GM12878 (cell line): ENCODE measurements around the gene FAHD1. TPM values are rescaled to one million over a fixed set of nuclear protein-coding genes. Genes with fewer than 3 reads are reported as not detected.

Experiments used
- BHLHE40 ChIP-seq, 2 experiments: fragments of 450-650 bp in 1 of 2; IDR thresholded peaks; 2 replicates each; pipeline ENCODE4 v1.6.1; 2011 to 2017; ENCODE audit warnings: low read depth in 2 of 2, borderline replicate concordance in 1 of 2, improper control_type of control experiment in 1 of 2, low read length in 1 of 2, mild to moderate bottlenecking in 1 of 2
- EP300 ChIP-seq, 2 experiments: fragments of 150-350 bp in 1 of 2; IDR thresholded peaks; 2 replicates each; pipeline ENCODE4 v1.6.1; 2011 to 2012; ENCODE audit warnings: low read depth in 2 of 2, low read length in 2 of 2, borderline replicate concordance in 1 of 2, improper control_type of control experiment in 1 of 2, inconsistent platforms in 1 of 2; ENCODE audit not compliant: control insufficient read depth in 1 of 2
- GATAD2B ChIP-seq: fragments of 450-650 bp; conservative IDR thresholded peaks from 2 replicates; pipeline ENCODE4 v1.6.1; 2017; ENCODE audit warnings: low read depth, mild to moderate bottlenecking, moderate library complexity
- MYB ChIP-seq: fragments of 150-350 bp; IDR thresholded peaks from 2 replicates; pipeline ENCODE4 v1.6.1; 2014; ENCODE audit warnings: mild to moderate bottlenecking, low read depth, low read length, borderline replicate concordance
- NR2C1 ChIP-seq: fragments of 450-650 bp; IDR thresholded peaks from 2 replicates; pipeline ENCODE4 v1.6.1; 2017; ENCODE audit warnings: antibody characterized with exemption, mild to moderate bottlenecking, moderate library complexity
- NRF1 ChIP-seq: conservative IDR thresholded peaks from 2 replicates; pipeline ENCODE4 v1.6.1; 2011; ENCODE audit warnings: mild to moderate bottlenecking, low read depth, low read length, improper control_type of control experiment
- SIN3A ChIP-seq: IDR thresholded peaks from 2 replicates; pipeline ENCODE4 v1.6.1; 2012; ENCODE audit warnings: low read depth, low read length, improper control_type of control experiment
- SRF ChIP-seq, 2 experiments: IDR thresholded peaks; 2 replicates each; pipeline ENCODE4 v1.6.1; 2011; ENCODE audit warnings: low read depth in 2 of 2, low read length in 2 of 2, mild to moderate bottlenecking in 1 of 2, moderate library complexity in 1 of 2
- TCF7 ChIP-seq: IDR thresholded peaks from 2 replicates; pipeline ENCODE4 v1.6.1; 2014; ENCODE audit warnings: antibody characterized with exemption, borderline replicate concordance
- polyA plus RNA-seq, 11 experiments: library from polyadenylated mRNA; depleted of rRNA in 4 of 11; unstranded in 6 of 11; stranded (reverse) in 5 of 11; fragments of >200 nt; fragmentation: Nextera tagmentation in 4 of 11; fragmentation: Illumina TruSeq in 1 of 11; extraction: Ambion mirVana in 4 of 11; extraction: Trizol in 1 of 11; gene quantifications; 1 replicate in 1 of 11; 2 replicates in 10 of 11; pipeline versions ENCODE4 v1.2.1 to v1.2.3, GENCODE V29; 2011 to 2016; ENCODE audit warnings: inconsistent platforms in 2 of 11, missing spikeins in 2 of 11, low read depth in 1 of 11
- total RNA-seq, 4 experiments: library from RNA; depleted of rRNA in 3 of 4; stranded (reverse); fragments of >200 nt in 3 of 4; fragmentation: Illumina TruSeq in 1 of 4; extraction: Trizol in 1 of 4; gene quantifications; 2 replicates each; pipeline versions ENCODE4 v1.2.1 to v1.2.3, GENCODE V29; 2013 to 2021
- TF ChIP-seq, protein P1 (sequence below): fragments of 450-650 bp; IDR thresholded peaks from 2 replicates; pipeline ENCODE4 v1.6.1; 2018; ENCODE audit warnings: mild to moderate bottlenecking, low read depth, moderate library complexity; ENCODE audit not compliant: partially characterized antibody
- TF ChIP-seq, protein P2 (sequence below): fragments of 150-350 bp; IDR thresholded peaks from 2 replicates; pipeline ENCODE4 v1.6.1; 2016; ENCODE audit warnings: low read depth, low read length
- TF ChIP-seq, protein P3 (sequence below): fragments of 450-650 bp; formaldehyde crosslinking; IDR thresholded peaks from 2 replicates; pipeline ENCODE4 v1.4.0; 2020; ENCODE audit warnings: mild to moderate bottlenecking, moderate library complexity
- TF ChIP-seq, protein P4 (sequence below): IDR thresholded peaks from 2 replicates; pipeline ENCODE4 v1.6.1; 2011; ENCODE audit warnings: mild to moderate bottlenecking, low read depth, low read length, moderate library complexity; ENCODE audit not compliant: insufficient replicate concordance

The FAHD1 gene
- total and polyA plus RNA-seq, 10 of the 15 experiments (the other 5 are each of a cell fraction or from before 2014, with no cell fraction given): 4.3 to 43.0 (median 18.8) TPM

DNA sequence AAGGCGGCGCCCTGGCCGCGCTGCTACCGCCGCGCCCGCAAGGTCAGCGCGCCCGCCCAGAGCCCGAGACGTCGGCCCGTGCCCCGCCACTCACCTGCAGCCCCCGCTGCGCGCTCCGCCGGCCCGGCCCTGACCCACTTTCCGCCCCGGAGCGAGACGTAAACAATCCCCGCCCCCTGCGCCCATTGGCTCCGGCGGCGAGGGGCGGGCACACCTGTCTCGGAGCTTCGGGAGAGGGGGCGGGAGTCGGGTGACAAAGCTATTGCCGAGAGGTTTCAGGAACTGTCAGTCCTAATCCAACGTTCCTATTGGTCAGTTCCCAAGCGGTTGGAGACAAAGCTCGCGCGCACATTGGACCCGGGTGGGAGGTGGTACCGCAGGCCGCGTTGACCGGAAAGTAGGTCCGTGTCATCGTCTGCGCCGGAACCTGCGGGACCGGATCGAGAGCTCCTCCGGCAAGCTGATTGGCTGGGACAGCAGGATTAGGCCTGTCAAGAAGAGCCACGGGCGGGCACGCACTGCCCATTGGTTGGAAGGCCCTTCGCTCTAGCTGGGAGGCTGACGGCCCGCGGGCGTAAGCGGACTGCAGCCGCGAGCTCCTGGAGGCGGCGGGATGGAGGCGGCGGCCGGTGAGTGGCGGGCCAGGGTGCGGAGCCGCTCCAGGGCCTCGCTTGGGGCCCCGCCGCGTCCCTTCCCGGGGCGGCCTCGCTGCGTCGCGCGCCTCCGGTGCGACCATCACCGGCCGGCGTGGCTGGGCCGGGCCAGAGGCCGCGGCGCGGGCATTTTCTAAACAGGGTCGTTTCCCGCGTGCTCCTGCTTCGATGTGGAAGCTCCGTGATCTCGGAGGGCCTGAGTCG lies 44.4 kb upstream of the FAHD1 start, which contains the start of the genes NUBP2 and SPSB3 (continued):
- TF ChIP-seq, protein P1, sequence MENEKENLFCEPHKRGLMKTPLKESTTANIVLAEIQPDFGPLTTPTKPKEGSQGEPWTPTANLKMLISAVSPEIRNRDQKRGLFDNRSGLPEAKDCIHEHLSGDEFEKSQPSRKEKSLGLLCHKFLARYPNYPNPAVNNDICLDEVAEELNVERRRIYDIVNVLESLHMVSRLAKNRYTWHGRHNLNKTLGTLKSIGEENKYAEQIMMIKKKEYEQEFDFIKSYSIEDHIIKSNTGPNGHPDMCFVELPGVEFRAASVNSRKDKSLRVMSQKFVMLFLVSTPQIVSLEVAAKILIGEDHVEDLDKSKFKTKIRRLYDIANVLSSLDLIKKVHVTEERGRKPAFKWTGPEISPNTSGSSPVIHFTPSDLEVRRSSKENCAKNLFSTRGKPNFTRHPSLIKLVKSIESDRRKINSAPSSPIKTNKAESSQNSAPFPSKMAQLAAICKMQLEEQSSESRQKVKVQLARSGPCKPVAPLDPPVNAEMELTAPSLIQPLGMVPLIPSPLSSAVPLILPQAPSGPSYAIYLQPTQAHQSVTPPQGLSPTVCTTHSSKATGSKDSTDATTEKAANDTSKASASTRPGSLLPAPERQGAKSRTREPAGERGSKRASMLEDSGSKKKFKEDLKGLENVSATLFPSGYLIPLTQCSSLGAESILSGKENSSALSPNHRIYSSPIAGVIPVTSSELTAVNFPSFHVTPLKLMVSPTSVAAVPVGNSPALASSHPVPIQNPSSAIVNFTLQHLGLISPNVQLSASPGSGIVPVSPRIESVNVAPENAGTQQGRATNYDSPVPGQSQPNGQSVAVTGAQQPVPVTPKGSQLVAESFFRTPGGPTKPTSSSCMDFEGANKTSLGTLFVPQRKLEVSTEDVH: peak; percentile 81
- peak in 1 of 2 experiments; percentile 63; a peak in 1 of 4 replicates for TF ChIP-seq SRF (IDR thresholded peaks at IDR 0.05; ENCODE audit: low read depth in 2 of 2, low read length in 2 of 2)
- TF ChIP-seq BHLHE40 (IDR thresholded peaks at IDR 0.05; ENCODE audit: borderline replicate concordance in 1 of 2, low read depth in 2 of 2, low read length in 1 of 2): peak; percentile 23 to 81; a peak in 2 of 4 replicates
- TF ChIP-seq NR2C1: peak; percentile 29; the same call in 1 of the 2 replicates
- TF ChIP-seq, protein P2, sequence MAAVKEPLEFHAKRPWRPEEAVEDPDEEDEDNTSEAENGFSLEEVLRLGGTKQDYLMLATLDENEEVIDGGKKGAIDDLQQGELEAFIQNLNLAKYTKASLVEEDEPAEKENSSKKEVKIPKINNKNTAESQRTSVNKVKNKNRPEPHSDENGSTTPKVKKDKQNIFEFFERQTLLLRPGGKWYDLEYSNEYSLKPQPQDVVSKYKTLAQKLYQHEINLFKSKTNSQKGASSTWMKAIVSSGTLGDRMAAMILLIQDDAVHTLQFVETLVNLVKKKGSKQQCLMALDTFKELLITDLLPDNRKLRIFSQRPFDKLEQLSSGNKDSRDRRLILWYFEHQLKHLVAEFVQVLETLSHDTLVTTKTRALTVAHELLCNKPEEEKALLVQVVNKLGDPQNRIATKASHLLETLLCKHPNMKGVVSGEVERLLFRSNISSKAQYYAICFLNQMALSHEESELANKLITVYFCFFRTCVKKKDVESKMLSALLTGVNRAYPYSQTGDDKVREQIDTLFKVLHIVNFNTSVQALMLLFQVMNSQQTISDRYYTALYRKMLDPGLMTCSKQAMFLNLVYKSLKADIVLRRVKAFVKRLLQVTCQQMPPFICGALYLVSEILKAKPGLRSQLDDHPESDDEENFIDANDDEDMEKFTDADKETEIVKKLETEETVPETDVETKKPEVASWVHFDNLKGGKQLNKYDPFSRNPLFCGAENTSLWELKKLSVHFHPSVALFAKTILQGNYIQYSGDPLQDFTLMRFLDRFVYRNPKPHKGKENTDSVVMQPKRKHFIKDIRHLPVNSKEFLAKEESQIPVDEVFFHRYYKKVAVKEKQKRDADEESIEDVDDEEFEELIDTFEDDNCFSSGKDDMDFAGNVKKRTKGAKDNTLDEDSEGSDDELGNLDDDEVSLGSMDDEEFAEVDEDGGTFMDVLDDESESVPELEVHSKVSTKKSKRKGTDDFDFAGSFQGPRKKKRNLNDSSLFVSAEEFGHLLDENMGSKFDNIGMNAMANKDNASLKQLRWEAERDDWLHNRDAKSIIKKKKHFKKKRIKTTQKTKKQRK: peak; percentile 94
- TF ChIP-seq NRF1: no peak
- TF ChIP-seq, protein P3, sequence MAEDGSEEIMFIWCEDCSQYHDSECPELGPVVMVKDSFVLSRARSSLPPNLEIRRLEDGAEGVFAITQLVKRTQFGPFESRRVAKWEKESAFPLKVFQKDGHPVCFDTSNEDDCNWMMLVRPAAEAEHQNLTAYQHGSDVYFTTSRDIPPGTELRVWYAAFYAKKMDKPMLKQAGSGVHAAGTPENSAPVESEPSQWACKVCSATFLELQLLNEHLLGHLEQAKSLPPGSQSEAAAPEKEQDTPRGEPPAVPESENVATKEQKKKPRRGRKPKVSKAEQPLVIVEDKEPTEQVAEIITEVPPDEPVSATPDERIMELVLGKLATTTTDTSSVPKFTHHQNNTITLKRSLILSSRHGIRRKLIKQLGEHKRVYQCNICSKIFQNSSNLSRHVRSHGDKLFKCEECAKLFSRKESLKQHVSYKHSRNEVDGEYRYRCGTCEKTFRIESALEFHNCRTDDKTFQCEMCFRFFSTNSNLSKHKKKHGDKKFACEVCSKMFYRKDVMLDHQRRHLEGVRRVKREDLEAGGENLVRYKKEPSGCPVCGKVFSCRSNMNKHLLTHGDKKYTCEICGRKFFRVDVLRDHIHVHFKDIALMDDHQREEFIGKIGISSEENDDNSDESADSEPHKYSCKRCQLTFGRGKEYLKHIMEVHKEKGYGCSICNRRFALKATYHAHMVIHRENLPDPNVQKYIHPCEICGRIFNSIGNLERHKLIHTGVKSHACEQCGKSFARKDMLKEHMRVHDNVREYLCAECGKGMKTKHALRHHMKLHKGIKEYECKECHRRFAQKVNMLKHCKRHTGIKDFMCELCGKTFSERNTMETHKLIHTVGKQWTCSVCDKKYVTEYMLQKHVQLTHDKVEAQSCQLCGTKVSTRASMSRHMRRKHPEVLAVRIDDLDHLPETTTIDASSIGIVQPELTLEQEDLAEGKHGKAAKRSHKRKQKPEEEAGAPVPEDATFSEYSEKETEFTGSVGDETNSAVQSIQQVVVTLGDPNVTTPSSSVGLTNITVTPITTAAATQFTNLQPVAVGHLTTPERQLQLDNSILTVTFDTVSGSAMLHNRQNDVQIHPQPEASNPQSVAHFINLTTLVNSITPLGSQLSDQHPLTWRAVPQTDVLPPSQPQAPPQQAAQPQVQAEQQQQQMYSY: no peak
- TF ChIP-seq, protein P4, sequence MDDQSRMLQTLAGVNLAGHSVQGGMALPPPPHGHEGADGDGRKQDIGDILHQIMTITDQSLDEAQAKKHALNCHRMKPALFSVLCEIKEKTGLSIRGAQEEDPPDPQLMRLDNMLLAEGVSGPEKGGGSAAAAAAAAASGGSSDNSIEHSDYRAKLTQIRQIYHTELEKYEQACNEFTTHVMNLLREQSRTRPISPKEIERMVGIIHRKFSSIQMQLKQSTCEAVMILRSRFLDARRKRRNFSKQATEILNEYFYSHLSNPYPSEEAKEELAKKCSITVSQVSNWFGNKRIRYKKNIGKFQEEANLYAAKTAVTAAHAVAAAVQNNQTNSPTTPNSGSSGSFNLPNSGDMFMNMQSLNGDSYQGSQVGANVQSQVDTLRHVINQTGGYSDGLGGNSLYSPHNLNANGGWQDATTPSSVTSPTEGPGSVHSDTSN: peak; percentile 96
- no peak; the same call in 1 of the 2 replicates for TF ChIP-seq SIN3A
- no peak for TF ChIP-seq MYB
- TF ChIP-seq TCF7: no peak
- TF ChIP-seq GATAD2B: peak; percentile 88
- no peak for TF ChIP-seq EP300 (IDR thresholded peaks at IDR 0.05; ENCODE audit: borderline replicate concordance in 1 of 2, control insufficient read depth in 1 of 2, low read depth in 2 of 2, low read length in 2 of 2)
